Jurkat, Clone E6-1 (cell line): ENCODE results near the gene PSMC3IP.
"Not testable (repeated sequence)": the region's sequence is repeated elsewhere in the genome, so short reads cannot be mapped to it uniquely, and the experiment has no call there.

Source experiments
- DNase-seq: peaks from one replicate; pipeline ENCODE4 v3.0.0-alpha.2; 2011; ENCODE audit warnings: low read depth, low spot score
- H3K4me3 ChIP-seq: 2 replicates; pipeline ENCODE4 v1.5.1; 2011; ENCODE audit warnings: mild to moderate bottlenecking, low read length, control low read depth, moderate library complexity

PSMC3IP gene

GRCh38 chr17:42545755-42546505, 31.6 kb downstream of the PSMC3IP start:
- H3K4me3 ChIP-seq, DNase-seq: not testable (repeated sequence)

- DNase-seq, result no peak
- H3K4me3 ChIP-seq, result no peak overlapping the region
Observed at GRCh38 chr17:42544874-42545283, 32.6 kb downstream of the PSMC3IP start.

GRCh38 chr17:42543190-42544079, 34.1 kb downstream of the PSMC3IP start:
- no peak for DNase-seq
- H3K4me3 ChIP-seq, result no peak overlapping the region

- DNase-seq, result peak; percentile 81
- H3K4me3 ChIP-seq, result no peak overlapping the region
Observed at GRCh38 chr17:42541041-42541833, 36.3 kb downstream of the PSMC3IP start.

GRCh38 chr17:42540558-42540957, 37.0 kb downstream of the PSMC3IP start:
- not testable (repeated sequence) for DNase-seq, H3K4me3 ChIP-seq

GRCh38 chr17:42538482-42538881, 39.0 kb downstream of the PSMC3IP start:
- H3K4me3 ChIP-seq, result no peak overlapping the region
- DNase-seq, result no peak

- H3K4me3 ChIP-seq, result no peak overlapping the region
- DNase-seq, result no peak
Observed at GRCh38 chr17:42537826-42538451, 39.6 kb downstream of the PSMC3IP start.

GRCh38 chr17:42537156-42537805, 40.2 kb downstream of the PSMC3IP start:
- no peak for DNase-seq
- H3K4me3 ChIP-seq, result peak overlapping the region; percentile 58

GRCh38 chr17:42536372-42537155, 41.0 kb downstream of the PSMC3IP start:
- peak overlapping the region; percentile 58 for H3K4me3 ChIP-seq
- no peak for DNase-seq

- peak; percentile 44 for DNase-seq
- peak within 1 kb of the TSS; percentile 58 for H3K4me3 ChIP-seq
Observed at GRCh38 chr17:42536048-42536371, 41.5 kb downstream of the PSMC3IP start, which contains the start of gene NAGLU. NAGLU (plus strand) TSS chr17:42536241; CDS start chr17:42536273, 32 bp downstream.

- DNase-seq, result no peak
- peak overlapping the region; percentile 58 for H3K4me3 ChIP-seq
Observed at GRCh38 chr17:42535155-42536047, 42.1 kb downstream of the PSMC3IP start.

GRCh38 chr17:42531455-42532354, 45.8 kb downstream of the PSMC3IP start:
- no peak for DNase-seq
- H3K4me3 ChIP-seq, result peak overlapping the region; percentile 47

GRCh38 chr17:42530952-42531454, 46.5 kb downstream of the PSMC3IP start:
- DNase-seq, result no peak

GRCh38 chr17:42529061-42529460, 48.5 kb downstream of the PSMC3IP start:
- DNase-seq, result no peak
- no peak overlapping the region for H3K4me3 ChIP-seq

More at GRCh38 chr17:42530952-42531454, 46.5 kb downstream of the PSMC3IP start:
- H3K4me3 ChIP-seq, result no peak overlapping the region

GRCh38 chr17:42527932-42528331, 49.6 kb downstream of the PSMC3IP start:
- H3K4me3 ChIP-seq, result no peak overlapping the region
- DNase-seq, result no peak

- no peak for DNase-seq
Observed at GRCh38 chr17:42526031-42526444, 51.5 kb downstream of the PSMC3IP start.

More at GRCh38 chr17:42526031-42526444, 51.5 kb downstream of the PSMC3IP start:
- no peak overlapping the region for H3K4me3 ChIP-seq
